Measurements from ENCODE around the gene CAMTA1. TPM values are rescaled to one million over a fixed set of nuclear protein-coding genes. Genes with fewer than 3 reads are reported as not detected.

The CAMTA1 gene
- total RNA-seq, 1 donor from 2014 or later: 77.6 TPM

- H3K27me3 Mint-ChIP-seq (ENCODE audit: low read depth, unreplicated experiment): no peaks in the 10 kb centered on the region
- no peaks in the 10 kb centered on the region for H3K36me3 Mint-ChIP-seq (ENCODE audit: low read depth, unreplicated experiment)
- Histone ChIP-seq H3K9me3 (ENCODE audit: insufficient read depth, low read depth, low read length) (no peaks in the 10 kb centered on the region), H2AFZ (ENCODE audit: low read depth, low read length) (no peak overlapping the region), H3K4me3 (ENCODE audit: insufficient read depth, low read depth, low read length) (no peak overlapping the region), H3K36me3 (ENCODE audit: insufficient read depth, low read length) (no peaks in the 10 kb centered on the region), H3K4me1 (ENCODE audit: insufficient read depth, low read length) (no peaks in the 10 kb centered on the region), H3K27me3 (ENCODE audit: insufficient read depth, low read length) (no peaks in the 10 kb centered on the region), H4K20me1 (ENCODE audit: insufficient read depth, low read length) (no peaks in the 10 kb centered on the region), H3K27ac (ENCODE audit: low read depth, low read length) (no peak overlapping the region), H3K4me2 (ENCODE audit: low read length) (no peak overlapping the region), H3K9ac (ENCODE audit: low read length) (no peak overlapping the region), H3K79me2 (ENCODE audit: insufficient read depth, low read length) (no peaks in the 10 kb centered on the region)
- H3K27ac Mint-ChIP-seq (ENCODE audit: unreplicated experiment): no peak overlapping the region
- no peak for FAIRE-seq
- H3K4me1 Mint-ChIP-seq (ENCODE audit: low read depth, unreplicated experiment): no peaks in the 10 kb centered on the region
- H3K9me3 Mint-ChIP-seq (ENCODE audit: unreplicated experiment): peaks cover 1% of the 10 kb centered on the region
- DNase-seq (ENCODE audit: low read depth): no peak
- H3K4me3 Mint-ChIP-seq (ENCODE audit: unreplicated experiment): no peak overlapping the region
- no peak for TF ChIP-seq EZH2 (IDR thresholded peaks at IDR 0.05; ENCODE audit: insufficient read depth, low read length)
Observed at GRCh38 chr1:7274256-7274655, 489.0 kb downstream of the CAMTA1 start.

GRCh38 chr1:7278045-7278444 is 492.8 kb downstream of the CAMTA1 start:
- FAIRE-seq (no peak), DNase-seq (ENCODE audit: low read depth) (no peak)
- Histone ChIP-seq H3K36me3 (ENCODE audit: insufficient read depth, low read length) (no peaks in the 10 kb centered on the region), H3K27me3 (ENCODE audit: insufficient read depth, low read length) (no peaks in the 10 kb centered on the region), H2AFZ (ENCODE audit: low read depth, low read length) (no peak overlapping the region), H4K20me1 (ENCODE audit: insufficient read depth, low read length) (no peaks in the 10 kb centered on the region), H3K27ac (ENCODE audit: low read depth, low read length) (no peak overlapping the region), H3K4me1 (ENCODE audit: insufficient read depth, low read length) (peaks cover 13% of the 10 kb centered on the region), H3K79me2 (ENCODE audit: insufficient read depth, low read length) (no peaks in the 10 kb centered on the region), H3K4me2 (ENCODE audit: low read length) (no peak overlapping the region), H3K9me3 (ENCODE audit: insufficient read depth, low read depth, low read length) (no peaks in the 10 kb centered on the region), H3K4me3 (ENCODE audit: insufficient read depth, low read depth, low read length) (no peak overlapping the region), H3K9ac (ENCODE audit: low read length) (no peak overlapping the region)
- TF ChIP-seq EZH2 (IDR thresholded peaks at IDR 0.05; ENCODE audit: insufficient read depth, low read length) (no peak), CTCF (IDR thresholded peaks at IDR 0.05; ENCODE audit: insufficient read depth, low read depth, low read length) (no peak)
- Mint-ChIP-seq H3K27ac (ENCODE audit: unreplicated experiment) (no peak overlapping the region), H3K4me3 (ENCODE audit: unreplicated experiment) (no peak overlapping the region), H3K27me3 (ENCODE audit: low read depth, unreplicated experiment) (no peaks in the 10 kb centered on the region), H3K9me3 (ENCODE audit: unreplicated experiment) (no peaks in the 10 kb centered on the region), H3K4me1 (ENCODE audit: low read depth, unreplicated experiment) (peaks cover 8% of the 10 kb centered on the region), H3K36me3 (ENCODE audit: low read depth, unreplicated experiment) (no peaks in the 10 kb centered on the region)

- Histone ChIP-seq H3K4me2 (ENCODE audit: low read length) (no peak overlapping the region), H2AFZ (ENCODE audit: low read depth, low read length) (no peak overlapping the region)
Observed at GRCh38 chr1:7278827-7279765, 493.8 kb downstream of the CAMTA1 start.

More at GRCh38 chr1:7278827-7279765, 493.8 kb downstream of the CAMTA1 start:
- H3K36me3 ChIP-seq (ENCODE audit: insufficient read depth, low read length): no peaks in the 10 kb centered on the region
- no peaks in the 10 kb centered on the region for H3K79me2 ChIP-seq (ENCODE audit: insufficient read depth, low read length)
- H3K4me3 ChIP-seq (ENCODE audit: insufficient read depth, low read depth, low read length): no peak overlapping the region
- H3K27ac ChIP-seq (ENCODE audit: low read depth, low read length): no peak overlapping the region
- no peaks in the 10 kb centered on the region for H3K27me3 ChIP-seq (ENCODE audit: insufficient read depth, low read length)
- no peak overlapping the region for H3K27ac Mint-ChIP-seq (ENCODE audit: unreplicated experiment)
- H3K9ac ChIP-seq (ENCODE audit: low read length): no peak overlapping the region
- no peaks in the 10 kb centered on the region for H3K9me3 ChIP-seq (ENCODE audit: insufficient read depth, low read depth, low read length)
- no peaks in the 10 kb centered on the region for H3K9me3 Mint-ChIP-seq (ENCODE audit: unreplicated experiment)
- DNase-seq (ENCODE audit: low read depth): no peak
- TF ChIP-seq CTCF (IDR thresholded peaks at IDR 0.05; ENCODE audit: insufficient read depth, low read depth, low read length) (no peak), EZH2 (IDR thresholded peaks at IDR 0.05; ENCODE audit: insufficient read depth, low read length) (no peak)
- no peak for FAIRE-seq
- no peaks in the 10 kb centered on the region for H3K36me3 Mint-ChIP-seq (ENCODE audit: low read depth, unreplicated experiment)
- H4K20me1 ChIP-seq (ENCODE audit: insufficient read depth, low read length): no peaks in the 10 kb centered on the region
- H3K27me3 Mint-ChIP-seq (ENCODE audit: low read depth, unreplicated experiment): no peaks in the 10 kb centered on the region
- H3K4me1 Mint-ChIP-seq (ENCODE audit: low read depth, unreplicated experiment): peaks cover 8% of the 10 kb centered on the region
- no peak overlapping the region for H3K4me3 Mint-ChIP-seq (ENCODE audit: unreplicated experiment)
- H3K4me1 ChIP-seq (ENCODE audit: insufficient read depth, low read length): peaks cover 13% of the 10 kb centered on the region

Data from astrocyte (in vitro differentiated cells and primary cell).